HG03039 (cell line): ENCODE measurements around the gene PSMC4.
"Not testable (repeated sequence)": the region's sequence is repeated elsewhere in the genome, so short reads cannot be mapped to it uniquely, and the experiment has no call there.

Source experiments
- ATAC-seq: cut with Tn5 transposase; IDR thresholded peaks from one replicate; pipeline ENCODE4 v1.9.1; 2021; ENCODE audit warnings: mild to moderate bottlenecking, moderate library complexity; ENCODE audit not compliant: unreplicated experiment

The PSMC4 gene

GRCh38 chr19:39943586-39943985, 27.4 kb upstream of the PSMC4 start:
- no peak for ATAC-seq

GRCh38 chr19:39946532-39946931, 24.4 kb upstream of the PSMC4 start:
- no peak for ATAC-seq

- ATAC-seq: no peak
Observed at GRCh38 chr19:39949026-39949747, 21.8 kb upstream of the PSMC4 start.

- no peak for ATAC-seq
Observed at GRCh38 chr19:39951065-39951650, 19.8 kb upstream of the PSMC4 start.

GRCh38 chr19:39951686-39952085, 19.3 kb upstream of the PSMC4 start:
- no peak for ATAC-seq

GRCh38 chr19:39953915-39954314, 17.1 kb upstream of the PSMC4 start:
- no peak for ATAC-seq

- not testable (repeated sequence) for ATAC-seq
Observed at GRCh38 chr19:39957886-39958285, 13.1 kb upstream of the PSMC4 start.

- not testable (repeated sequence) for ATAC-seq
Observed at GRCh38 chr19:39958942-39959341, 12.0 kb upstream of the PSMC4 start.

GRCh38 chr19:39959407-39959806, 11.6 kb upstream of the PSMC4 start:
- not testable (repeated sequence) for ATAC-seq

- no peak for ATAC-seq
Observed at GRCh38 chr19:39963898-39964297, 7.1 kb upstream of the PSMC4 start.

- ATAC-seq: no peak
Observed at GRCh38 chr19:39966617-39967016, 4.3 kb upstream of the PSMC4 start.

- no peak for ATAC-seq
Observed at GRCh38 chr19:39967561-39967960, 3.4 kb upstream of the PSMC4 start.

- ATAC-seq: no peak
Observed at GRCh38 chr19:39968789-39969188, 2.2 kb upstream of the PSMC4 start.

- ATAC-seq: no peak
Observed at GRCh38 chr19:39969266-39969665, 1.7 kb upstream of the PSMC4 start.

GRCh38 chr19:39969681-39970424, 1.1 kb upstream of the PSMC4 start:
- ATAC-seq: no peak

GRCh38 chr19:39970425-39970674, 615 bp upstream of the PSMC4 start:
- no peak for ATAC-seq

- ATAC-seq: no peak
Observed at GRCh38 chr19:39971380-39972035, 543 bp downstream of the PSMC4 start.

- no peak for ATAC-seq
Observed at GRCh38 chr19:39974377-39975155, 3.6 kb downstream of the PSMC4 start.

GRCh38 chr19:39982883-39983282, 11.9 kb downstream of the PSMC4 start:
- ATAC-seq: no peak

- no peak for ATAC-seq
Observed at GRCh38 chr19:39983695-39984300, 12.8 kb downstream of the PSMC4 start.

- no peak for ATAC-seq
Observed at GRCh38 chr19:39986643-39987042, 15.7 kb downstream of the PSMC4 start.
